Heart left ventricle (tissue), 16 donors: ENCODE results near the gene ADGRD1. TPM values are rescaled to one million over a fixed set of nuclear protein-coding genes. Genes with fewer than 3 reads are reported as not detected.

Experiments
- ATAC-seq, 4 donors: fragments of 200-7000 bp; cut with Tn5 transposase; one replicate each; pipeline ENCODE4 v1.9.1; 2020 to 2022; ENCODE audit warnings: moderate library complexity in 4 of 4, mild to moderate bottlenecking in 3 of 4, moderate number of reproducible peaks in 1 of 4
- DNase-seq, 5 donors: peaks; one replicate each; pipeline ENCODE4 v3.0.0-alpha.2; 2020
- H3K27ac ChIP-seq, 12 donors: fragments of 200-600 bp; sonication (generic) in 4 of 12; one replicate each; pipeline versions ENCODE4 v1.5.0 to v1.8.0; 2016 to 2022; ENCODE audit warnings: mild to moderate bottlenecking in 2 of 12
- H3K27me3 ChIP-seq, 9 donors: fragments of 200-600 bp; sonication (generic) in 2 of 9; one replicate each; pipeline versions ENCODE4 v1.5.1 to v1.8.0; 2016 to 2022; ENCODE audit warnings: mild to moderate bottlenecking in 3 of 9
- H3K36me3 ChIP-seq, 9 donors: fragments of 200-600 bp; sonication (generic) in 2 of 9; one replicate each; pipeline versions ENCODE4 v1.5.0 to v1.8.0; 2018 to 2022; ENCODE audit warnings: mild to moderate bottlenecking in 2 of 9
- H3K4me1 ChIP-seq, 12 donors: fragments of 200-600 bp; sonication (generic) in 4 of 12; one replicate each; pipeline versions ENCODE4 v1.5.0 to v1.8.0; 2016 to 2022; ENCODE audit warnings: mild to moderate bottlenecking in 3 of 12
- H3K4me3 ChIP-seq, 12 donors: fragments of 200-600 bp; sonication (generic) in 4 of 12; one replicate each; pipeline versions ENCODE4 v1.5.0 to v1.8.0; 2017 to 2022; ENCODE audit warnings: mild to moderate bottlenecking in 9 of 12, moderate library complexity in 4 of 12
- H3K9me3 ChIP-seq, 12 donors: fragments of 200-600 bp; sonication (generic) in 4 of 12; one replicate each; pipeline versions ENCODE4 v1.5.0 to v1.8.0; 2016 to 2022; ENCODE audit warnings: mild to moderate bottlenecking in 1 of 12
- CTCF ChIP-seq, 12 donors: fragments of 200-600 bp; sonication (generic) in 4 of 12; IDR thresholded peaks; one replicate each; pipeline versions ENCODE4 v1.5.0 to v1.8.0; 2018 to 2022; ENCODE audit warnings: antibody characterized with exemption in 12 of 12, mild to moderate bottlenecking in 5 of 12
- POLR2A ChIP-seq, 2 donors: fragments of 450-650 bp; IDR thresholded peaks; one replicate each; pipeline ENCODE4 v1.6.1; 2017; ENCODE audit warnings: antibody characterized with exemption in 2 of 2, mild to moderate bottlenecking in 2 of 2, moderate library complexity in 2 of 2
- WGBS, 4 donors: extraction: QIAGEN DNeasy Blood & Tissue Kit in 2 of 4; methylation state at CpG; one replicate each; pipeline versions ENCODE4 v1.1.5 to v1.1.7; 2013 to 2018; 5-methylcytosine and 5-hydroxymethylcytosine counted together
- intact Hi-C, 10 donors: fragments of 100-400 bp; cut with DNase I; formaldehyde crosslinking; loops; one replicate each; pipeline versions ENCODE4 v1.11.1 to v1.14.2; 2022
- polyA plus RNA-seq, 2 donors: library from polyadenylated mRNA; stranded (reverse); fragments of 200-250 nt; gene quantifications; one replicate each; pipeline ENCODE4 v1.2.3, GENCODE V29; 2013
- total RNA-seq, 9 donors: library from RNA; depleted of rRNA in 2 of 9; stranded (reverse); fragments of >200 nt in 2 of 9; fragmentation: NEBNext Ultra II Directional in 3 of 9; extraction: Animal tissue kit (Norgen Biotek cat#: 25700) in 3 of 9; gene quantifications; one replicate each; pipeline versions ENCODE4 v1.1.0 to v1.2.4, GENCODE V29; 2016 to 2023
- donor health status: ischemic (EF 13 %, LVEDD 7.1; RV severe dilation, severe dysfunction).
- donor health status: healthy with polysubstance abuse.
- donor health status: DM: no; HTN: yes; CAD: no.
- donor health status: DM: no; HTN: no; CAD: no.
- donor health status: ischemic (EF 25% LVEDD 6.9; RV normal size, moderate dysfunction).
- donor health status: ischemic (EF 25% LVEDD 5.7; RV mildly dilated, moderate dysfunction).
- donor health status: healthy.
- donor health status: DM: yes; HTN: yes; CAD: no.
- donor health status: ischemic (EF 35%, LVEDD 5.7; RV mildly dilated, moderate dysfunction).
- donor health status: nonischemic (EF 11% LVEDD 7.7; RV severe dilation, severe dysfunction).
- donor health status: DM: yes; HTN: yes; CAD: no.
- donor health status: PGD.
- donor health status: ischemic (EF 29% LVEDD 5.4; RV normal size, mild dysfunction).
- donor health status: nonischemic (EF 23%, LVEDD 6.1; RV moderate dilation, normal function).

The ADGRD1 gene
- total and polyA plus RNA-seq, 11 donors, result 22.7 to 109 (median 66.3) TPM

DNA sequence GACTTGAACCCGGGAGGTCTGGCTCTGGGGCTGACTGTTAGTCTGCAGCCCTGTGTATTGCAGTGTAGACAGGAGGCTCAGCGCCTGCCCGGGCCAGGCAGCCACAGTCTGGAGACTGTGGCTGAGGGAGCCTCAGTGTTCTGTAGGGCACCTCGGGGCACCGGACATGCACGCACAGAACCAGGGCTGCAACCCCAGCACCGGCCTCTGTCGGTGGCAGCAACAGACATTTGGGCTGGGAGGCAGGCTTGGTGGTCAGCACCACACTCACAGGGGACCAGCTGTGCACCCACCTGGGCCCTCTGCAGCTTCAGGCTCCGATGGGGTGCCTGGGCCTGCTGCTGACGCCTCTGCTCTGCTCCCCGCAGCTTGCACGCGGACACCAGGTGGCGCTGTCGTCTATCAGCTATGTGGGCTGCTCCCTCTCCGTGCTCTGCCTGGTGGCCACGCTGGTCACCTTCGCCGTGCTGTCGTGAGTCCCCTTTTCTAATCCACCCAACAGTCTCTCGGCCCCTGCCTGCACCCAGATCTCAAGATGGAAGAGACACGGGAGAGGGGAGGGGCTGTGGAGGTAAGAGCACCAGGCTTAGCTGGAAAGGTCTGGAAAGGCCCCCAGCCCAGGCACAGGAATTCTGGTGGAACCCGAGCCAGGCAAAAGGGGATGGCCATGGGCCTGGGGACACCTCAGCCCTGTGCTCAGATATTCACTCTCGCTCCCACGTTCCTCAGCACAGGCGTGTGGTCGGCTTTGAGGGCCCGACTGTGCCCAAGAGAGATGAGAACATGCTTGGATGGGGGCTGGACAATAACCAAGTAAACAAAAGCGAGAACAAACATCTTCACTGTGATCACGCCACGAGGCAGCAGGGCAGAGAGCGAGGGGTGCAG, 151.0 kb downstream of the ADGRD1 start:
- TF ChIP-seq CTCF (IDR thresholded peaks at IDR 0.05) (peak; percentile 86 to 96 (median 92)), POLR2A (IDR thresholded peaks at IDR 0.05) (no peak)
- Histone ChIP-seq H3K27me3 (no peaks in the 10 kb centered on the region), H3K36me3 (peaks cover 0 to 34% (median 7%) of the 10 kb centered on the region in 9 donors), H3K27ac (peak overlapping the region in 4 of 12 donors; percentile 6 to 34 (median 10)), H3K9me3 (no peaks in the 10 kb centered on the region), H3K4me1 (peaks cover 0 to 16% (median 8%) of the 10 kb centered on the region in 12 donors), H3K4me3 (no peak overlapping the region)
- WGBS, 4 donors, result 31 to 45% (median 43%) methylated on average over 20 to 32 of the region's 32 CpGs
- intact Hi-C loops, result loop anchor here in 8 of 10 donors (2.0 to 10.0 kb wide), 10 partner anchors 187 to 900 kb away; partner anchors contain the start of genes SFSWAP (in 2 of the 8) and MMP17 (in 1 of the 8)
- ATAC-seq, result peak; percentile 74 to 94 (median 85)
- DNase-seq, result peak; percentile 82 to 92 (median 87)

DNA sequence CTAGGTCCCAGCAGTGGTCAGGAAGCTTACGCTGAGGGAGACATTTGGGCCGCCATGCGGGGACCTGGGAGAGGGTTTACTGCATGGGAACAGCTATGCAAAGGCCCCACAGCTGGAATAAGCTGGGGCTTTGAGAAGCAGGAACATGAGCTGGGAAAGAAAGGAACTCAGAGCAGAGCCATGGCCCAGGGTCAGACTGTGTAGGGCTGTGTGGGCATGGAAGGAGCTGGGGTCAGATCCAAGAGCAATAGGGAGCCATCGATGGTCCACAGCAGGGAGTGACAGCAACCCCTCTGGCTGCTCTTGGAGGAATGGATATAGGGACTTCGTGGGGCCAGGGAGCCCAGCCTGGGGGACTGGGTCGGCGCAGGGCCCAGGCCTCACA, 151.6 kb downstream of the ADGRD1 start:
- 93 to 98% (median 96%) methylated on average over 7 of the region's 7 CpGs for WGBS, 4 donors
- ATAC-seq (no peak), DNase-seq (peak in 1 of 5 donors; percentile 42)
- H3K27ac ChIP-seq, result no peak overlapping the region
- no peak overlapping the region for H3K4me3 ChIP-seq
- H3K36me3 ChIP-seq, result peaks cover 0 to 34% (median 7%) of the 10 kb centered on the region in 9 donors
- H3K27me3 ChIP-seq, result no peaks in the 10 kb centered on the region
- intact Hi-C loops, result loop anchor here in 8 of 10 donors (2.0 to 10.0 kb wide), 7 partner anchors 191 to 899 kb away; partner anchors contain the start of genes SFSWAP (in 2 of the 8) and MMP17 (in 1 of the 8)
- peaks cover 0 to 16% (median 8%) of the 10 kb centered on the region in 12 donors for H3K4me1 ChIP-seq
- no peaks in the 10 kb centered on the region for H3K9me3 ChIP-seq
- no peak for TF ChIP-seq POLR2A (IDR thresholded peaks at IDR 0.05)
- no peak for TF ChIP-seq CTCF (IDR thresholded peaks at IDR 0.05)

DNA sequence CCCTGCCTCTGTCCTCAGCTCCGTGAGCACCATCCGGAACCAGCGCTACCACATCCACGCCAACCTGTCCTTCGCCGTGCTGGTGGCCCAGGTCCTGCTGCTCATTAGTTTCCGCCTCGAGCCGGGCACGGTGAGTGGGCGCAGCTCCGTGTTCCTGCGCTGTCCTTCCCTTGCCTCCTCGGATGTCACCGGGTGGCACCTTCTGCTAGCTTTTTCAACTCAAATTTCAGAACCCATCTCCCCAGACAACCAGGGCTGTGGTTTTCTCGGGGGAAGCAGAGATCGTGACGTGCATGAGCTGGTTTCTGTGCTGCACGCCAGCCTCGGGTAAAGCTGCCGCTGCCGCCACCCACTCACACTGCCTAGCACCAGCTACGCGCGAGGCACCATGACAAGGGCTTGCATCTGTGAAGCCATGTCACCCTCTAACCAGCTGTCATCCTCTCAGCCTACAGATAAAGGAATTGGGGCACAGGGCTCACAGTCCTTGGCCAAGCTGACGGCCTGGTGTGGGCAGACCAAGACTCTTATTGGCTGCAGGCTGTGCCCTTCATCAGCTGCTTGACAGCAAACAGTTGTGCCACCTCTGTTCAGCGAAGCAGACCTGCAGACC, 152.1 kb downstream of the ADGRD1 start:
- Histone ChIP-seq H3K9me3 (no peaks in the 10 kb centered on the region), H3K27ac (no peak overlapping the region), H3K4me3 (no peak overlapping the region), H3K4me1 (peaks cover 0 to 16% (median 8%) of the 10 kb centered on the region in 12 donors), H3K27me3 (no peaks in the 10 kb centered on the region), H3K36me3 (peaks cover 0 to 34% (median 7%) of the 10 kb centered on the region in 9 donors)
- ATAC-seq, result no peak
- DNase-seq, result peak in 2 of 5 donors; percentile 15 to 49
- intact Hi-C loops, result loop anchor here in 8 of 10 donors (2.0 to 10.0 kb wide), 7 partner anchors 191 to 899 kb away; partner anchors contain the start of genes SFSWAP (in 2 of the 8) and MMP17 (in 1 of the 8)
- TF ChIP-seq POLR2A (IDR thresholded peaks at IDR 0.05) (no peak), CTCF (IDR thresholded peaks at IDR 0.05) (no peak)
- WGBS, 4 donors, result 90 to 93% (median 92%) methylated on average over 25 to 27 of the region's 27 CpGs
